Hepatic stellate cell (primary cell): ENCODE results near the gene ABT1.

Experiments used
- DNase-seq: peaks from one replicate; pipeline ENCODE4 v3.0.0; 2011; ENCODE audit warnings: low spot score

Gene ABT1

DNA sequence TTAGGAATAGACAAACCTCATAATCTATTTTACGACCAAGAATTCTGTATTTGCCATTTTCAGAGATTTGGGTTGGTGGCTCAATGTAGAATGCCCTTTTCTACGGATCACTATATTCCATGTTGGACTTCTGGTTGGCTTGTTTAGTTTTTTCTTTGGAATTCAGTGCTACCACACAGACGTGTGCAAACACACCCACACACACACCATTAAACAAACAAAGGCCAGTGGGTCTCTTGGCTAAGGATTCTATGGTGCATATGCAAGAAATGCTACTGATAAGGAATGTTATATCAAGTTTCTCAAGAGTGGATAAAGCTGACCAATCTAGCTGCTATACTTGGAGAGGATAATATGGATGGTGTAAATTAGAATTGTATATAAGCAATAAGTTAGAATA, 8.0 kb downstream of the ABT1 start:
- DNase-seq: no peak

DNA sequence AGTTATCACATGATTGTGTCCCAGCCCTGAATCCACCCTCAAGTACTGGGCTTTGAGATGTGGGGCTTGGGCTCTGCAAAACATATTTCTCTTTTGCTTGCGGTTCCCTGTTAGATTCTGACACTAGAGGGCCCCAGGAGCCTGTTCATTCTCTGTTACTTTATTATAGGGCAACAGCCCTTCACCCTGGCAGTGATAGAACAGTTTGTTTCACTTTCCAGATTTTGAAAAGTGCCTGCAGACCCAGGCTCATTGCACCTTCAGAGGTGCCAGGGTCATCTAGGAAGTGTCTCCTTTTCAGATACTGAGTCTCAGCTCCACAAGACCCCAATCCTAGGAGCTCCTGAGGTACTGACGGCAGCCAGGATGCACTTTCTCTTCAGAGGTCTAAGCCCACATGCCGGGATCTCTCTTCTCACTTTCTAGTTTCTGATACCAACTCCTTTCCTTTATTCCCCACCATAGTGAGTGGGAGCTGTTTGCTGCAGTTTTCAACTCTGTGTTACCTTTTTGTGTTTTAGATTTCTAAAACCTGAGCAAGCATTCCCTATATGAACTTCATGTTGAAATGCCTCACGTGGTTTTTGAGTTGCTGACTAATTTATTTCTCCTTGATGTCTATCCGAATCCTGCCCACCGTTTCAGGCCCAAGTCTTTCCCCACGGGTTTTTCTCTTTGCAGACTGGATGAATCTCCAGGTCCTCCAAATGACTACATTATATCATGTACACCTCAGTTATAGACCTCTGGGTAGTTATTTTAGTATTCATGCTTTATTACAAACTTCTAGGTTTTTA, 10.9 kb downstream of the ABT1 start:
- DNase-seq: peak; percentile 58

DNA sequence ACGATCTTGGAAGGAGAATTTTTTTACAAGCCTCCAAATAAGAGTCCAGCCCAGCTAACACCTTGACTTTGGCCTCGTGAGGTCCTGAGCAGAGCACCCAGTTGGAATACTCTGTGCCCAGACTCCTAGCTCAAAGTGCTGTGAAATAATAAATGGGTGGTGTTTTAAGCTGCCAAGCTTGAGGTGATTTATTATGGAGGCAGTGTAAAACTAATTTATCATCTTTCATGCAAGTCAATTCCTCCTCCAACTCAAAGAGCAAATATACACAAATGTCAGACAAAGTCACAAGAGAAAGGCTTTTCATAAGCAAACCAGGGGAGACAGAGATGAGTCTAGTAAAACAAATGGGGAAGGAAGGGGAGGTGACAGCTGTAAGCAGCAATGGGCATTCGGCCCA, 12.7 kb downstream of the ABT1 start:
- DNase-seq: no peak

DNA sequence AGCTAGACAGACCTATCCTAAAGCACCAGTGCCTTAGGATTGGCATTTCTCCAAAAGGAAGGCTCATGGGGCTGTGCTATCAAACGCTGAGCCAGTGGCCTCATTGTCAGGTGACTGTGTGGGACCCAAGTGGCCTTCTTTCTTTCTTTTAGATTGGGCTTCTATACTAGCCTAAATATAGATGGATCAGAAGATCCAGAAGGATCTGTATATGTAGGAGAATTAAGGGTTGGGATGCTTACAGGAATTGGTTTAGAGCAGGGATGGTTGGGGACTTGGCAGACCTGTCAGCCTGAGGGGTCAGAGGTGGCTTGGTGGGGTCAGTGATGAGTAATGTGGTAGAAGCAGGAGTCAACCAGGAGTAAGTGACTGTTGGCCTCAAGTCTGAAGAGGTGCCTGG, 14.8 kb downstream of the ABT1 start:
- DNase-seq: no peak

DNA sequence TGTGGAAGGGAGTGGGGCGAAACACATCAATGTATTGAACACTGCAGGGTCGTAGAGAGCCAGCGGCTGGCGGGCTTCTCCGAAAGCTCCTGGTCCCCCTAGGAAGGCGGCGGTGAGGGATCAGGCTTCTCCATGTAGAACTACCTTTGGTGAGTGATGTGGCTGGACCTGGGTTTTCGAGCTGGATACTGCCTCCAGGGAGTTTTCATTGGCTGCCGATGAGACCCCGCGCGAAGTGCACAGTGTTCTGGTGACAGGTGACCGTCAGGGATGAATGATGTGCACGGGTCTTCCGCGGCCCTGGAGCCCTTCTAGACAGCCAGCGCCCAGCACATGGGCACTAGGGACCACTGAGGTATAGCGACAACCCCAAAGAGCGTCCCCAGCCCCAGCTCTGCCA, 16.4 kb downstream of the ABT1 start:
- no peak for DNase-seq

DNA sequence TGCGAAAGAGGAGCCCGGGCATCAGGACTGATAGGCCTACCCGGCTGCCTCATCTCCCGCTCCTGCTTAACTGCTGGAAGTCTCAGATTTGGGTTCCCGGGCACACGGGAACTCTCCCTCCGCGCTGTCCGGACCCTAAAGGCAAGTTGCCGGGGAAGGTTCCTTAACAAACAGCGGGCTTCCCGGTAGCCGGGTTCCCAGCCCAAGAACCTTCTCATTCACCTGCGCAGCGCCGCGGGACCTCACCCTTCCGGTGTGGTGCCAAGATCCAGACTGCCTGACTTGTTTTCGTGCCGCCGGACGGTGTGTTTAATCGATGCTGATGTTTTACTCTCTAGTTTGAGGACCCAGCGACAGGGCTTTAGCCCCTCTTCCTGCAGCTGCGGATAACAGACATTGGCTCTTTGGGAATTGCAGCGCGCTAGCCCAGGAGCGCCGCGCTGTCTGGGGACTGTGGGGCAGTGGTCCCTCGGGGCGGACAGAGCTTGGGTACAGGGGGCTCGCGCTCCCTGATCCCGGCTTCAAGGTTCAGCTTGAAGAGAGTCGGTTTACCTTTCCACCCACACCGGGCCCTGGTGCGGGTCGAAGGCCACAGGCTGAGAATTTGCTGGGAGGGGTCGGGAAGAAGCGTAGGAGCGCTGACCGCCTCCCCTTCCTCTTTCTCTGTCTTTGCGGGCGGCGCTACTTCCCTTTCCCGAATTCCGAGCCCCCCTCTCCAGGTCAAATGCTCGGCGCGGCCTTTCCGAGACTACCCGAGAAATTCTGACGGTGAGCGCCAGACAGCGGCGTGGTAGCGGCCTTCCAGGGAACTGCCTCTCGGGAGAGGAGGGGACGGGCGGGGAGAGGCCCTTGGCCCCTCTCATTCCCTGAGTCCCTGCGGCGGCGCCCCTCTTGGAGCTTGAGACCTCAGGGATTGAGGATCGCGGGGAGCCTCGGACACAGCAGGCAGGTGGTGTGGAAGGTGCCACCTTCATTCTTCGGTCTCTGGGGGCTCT, 17.2 kb downstream of the ABT1 start:
- no peak for DNase-seq

DNA sequence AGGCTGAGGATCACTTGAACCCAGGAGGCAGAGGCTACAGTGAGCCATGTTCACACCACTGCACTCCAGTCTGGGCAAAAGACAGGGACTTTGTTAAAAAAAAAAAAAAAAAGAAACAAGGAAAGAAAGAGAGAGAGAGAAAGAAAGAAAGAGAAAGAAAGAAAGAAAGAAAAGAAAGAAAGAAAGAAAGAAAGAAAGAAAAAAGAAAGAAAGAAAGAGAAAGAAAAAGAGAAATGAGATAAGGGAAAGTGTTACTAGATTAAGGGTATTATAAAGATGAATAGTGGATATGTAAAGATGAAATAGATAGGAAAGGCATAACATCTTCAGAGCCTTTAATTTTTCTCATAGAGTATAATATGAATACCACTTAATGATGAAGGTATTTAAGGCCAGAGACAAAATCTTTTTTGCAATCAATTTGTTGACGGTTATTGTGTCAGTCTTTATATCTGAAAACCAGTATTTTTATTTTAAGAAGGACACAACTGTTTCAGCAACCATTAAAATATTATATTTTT, 26.6 kb downstream of the ABT1 start:
- no peak for DNase-seq

DNA sequence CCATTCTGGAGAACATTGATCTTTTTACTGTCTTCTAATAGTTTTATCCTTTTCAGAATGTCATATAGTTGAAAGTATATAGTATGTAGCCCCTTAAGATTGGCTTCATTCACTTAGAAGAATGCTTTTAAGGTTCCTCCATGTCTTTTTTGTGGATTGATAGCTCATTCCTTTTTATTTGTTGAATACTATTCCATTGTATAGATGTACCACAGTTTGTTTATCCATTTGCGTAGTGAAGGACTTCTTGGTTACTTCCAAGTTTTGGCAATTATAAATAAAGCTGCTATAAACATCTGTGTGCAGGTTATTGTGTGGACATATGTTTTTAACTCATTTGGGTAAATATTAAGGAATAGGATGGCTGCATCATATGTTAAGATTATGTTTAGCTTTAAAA, 27.8 kb downstream of the ABT1 start:
- DNase-seq: no peak

DNA sequence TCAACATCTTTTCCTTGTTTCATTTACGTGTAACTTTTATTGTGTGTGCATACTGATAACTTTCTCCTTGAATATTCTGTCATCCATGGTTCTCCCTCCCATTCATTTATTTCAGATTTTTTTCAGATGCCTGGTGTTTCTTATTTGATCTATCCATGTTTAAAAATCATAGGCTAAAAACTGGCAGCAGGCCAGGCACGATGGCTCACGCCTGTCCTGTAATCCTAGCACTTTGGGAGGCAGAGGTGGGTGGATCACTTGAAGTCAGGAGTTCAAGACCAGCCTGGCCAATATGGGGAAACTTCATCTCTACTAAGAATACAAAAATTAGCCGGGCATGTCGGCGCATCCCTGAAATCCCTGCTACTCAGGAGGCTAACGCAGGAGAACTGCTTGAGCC, 31.1 kb downstream of the ABT1 start:
- DNase-seq: no peak

DNA sequence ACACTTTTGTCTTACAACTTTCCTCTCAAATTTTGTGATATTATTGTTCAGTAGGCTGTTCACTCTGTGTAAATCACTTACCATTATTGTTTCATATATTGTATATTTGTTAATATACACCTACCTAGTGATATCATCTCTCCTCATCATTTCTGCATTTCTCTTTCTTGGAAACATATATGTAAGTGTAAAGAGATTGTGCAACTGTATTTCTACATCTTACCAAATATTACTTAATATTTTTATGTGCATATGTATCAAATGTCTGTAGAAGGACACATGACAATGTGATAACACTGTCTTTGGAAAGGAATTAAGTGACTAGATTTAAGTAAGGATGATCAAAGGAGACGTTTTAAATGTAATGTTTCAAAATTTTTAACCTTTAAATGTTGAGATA, 32.6 kb downstream of the ABT1 start:
- DNase-seq: no peak

DNA sequence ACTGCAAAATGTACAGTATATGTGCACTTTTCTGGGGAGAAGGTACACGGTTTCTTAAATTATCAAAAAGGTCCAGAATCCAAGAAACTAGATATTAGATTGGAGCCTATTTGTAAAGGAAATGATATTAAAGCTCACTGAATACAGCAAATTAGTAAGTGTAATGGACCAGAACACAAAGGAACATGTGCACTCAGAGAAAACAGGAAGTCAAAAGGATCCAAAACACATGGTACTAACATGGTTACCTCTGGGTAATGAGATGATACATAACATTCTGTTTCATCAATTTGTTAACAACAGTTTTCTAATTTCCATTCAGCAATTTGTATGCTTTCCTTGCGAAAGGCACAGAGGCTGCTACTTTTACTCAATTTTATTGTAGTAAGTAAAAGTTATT, 44.1 kb downstream of the ABT1 start:
- DNase-seq: no peak

DNA sequence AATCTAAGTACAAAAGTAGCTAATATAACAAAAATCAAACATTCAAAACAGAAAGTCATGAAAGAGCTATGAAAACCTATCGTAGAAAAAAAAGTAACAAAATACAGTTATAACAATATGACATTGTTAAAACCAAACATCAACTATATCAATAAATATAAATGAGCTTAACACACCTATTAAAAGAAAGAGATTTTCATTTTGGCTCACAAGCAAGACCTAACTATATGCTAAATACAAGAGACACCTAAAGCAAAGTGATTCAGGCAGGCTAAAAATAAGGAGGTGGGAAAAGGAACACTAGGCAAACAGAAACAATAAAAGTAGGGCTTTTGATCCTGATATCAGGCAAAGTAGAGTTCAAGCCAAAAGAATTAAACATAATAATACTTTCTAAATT, 49.3 kb downstream of the ABT1 start:
- no peak for DNase-seq
